Ishikawa (cell line): Measurements from ENCODE around the gene GLUL.

ENCODE experiments used
- CEBPB ChIP-seq: IDR thresholded peaks from 2 replicates; pipeline ENCODE4 v1.6.1; 2012
- TCF12 ChIP-seq: IDR thresholded peaks from 2 replicates; pipeline ENCODE4 v1.6.1; 2012; ENCODE audit warnings: low read depth
- YY1 ChIP-seq: IDR thresholded peaks from 2 replicates; pipeline ENCODE4 v1.6.1; 2012; ENCODE audit warnings: low read depth
- TF ChIP-seq, protein P1 (sequence below): IDR thresholded peaks from 2 replicates; pipeline ENCODE4 v1.6.1; 2012

GRCh38 chr1:182376936-182377574 lies 14.5 kb downstream of the GLUL start:
- no peak for TF ChIP-seq CEBPB
- TF ChIP-seq, protein P1, sequence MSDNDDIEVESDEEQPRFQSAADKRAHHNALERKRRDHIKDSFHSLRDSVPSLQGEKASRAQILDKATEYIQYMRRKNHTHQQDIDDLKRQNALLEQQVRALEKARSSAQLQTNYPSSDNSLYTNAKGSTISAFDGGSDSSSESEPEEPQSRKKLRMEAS, result no peak
- no peak for TF ChIP-seq YY1
- no peak for TF ChIP-seq TCF12
